Neural cell (in vitro differentiated cells): ENCODE measurements around the gene GCNT3. TPM values are rescaled to one million over a fixed set of nuclear protein-coding genes. Genes with fewer than 3 reads are reported as not detected.

Experiments used
- H2AFZ ChIP-seq: fragments of 200-600, 300-800 bp; sonication (generic), shearing (Covaris generic); 2 replicates; pipeline ENCODE4 v1.6.0; 2014; ENCODE audit warnings: low read depth, mild to moderate bottlenecking, antibody characterized with exemption, low read length, moderate library complexity
- H3F3A ChIP-seq: fragments of 200-600 bp; shearing (Covaris generic); 2 replicates; pipeline ENCODE4 v1.6.1; 2016; ENCODE audit warnings: mild to moderate bottlenecking, moderate library complexity, mixed read lengths, antibody characterized with exemption, low read length; ENCODE audit not compliant: insufficient read depth, poor library complexity, severe bottlenecking
- H3K27ac ChIP-seq: fragments of 200-600, 300-800 bp; sonication (generic), shearing (Covaris generic); 2 replicates; pipeline ENCODE4 v1.5.1; 2014; ENCODE audit warnings: mild to moderate bottlenecking, low read length, moderate library complexity
- H3K27me3 ChIP-seq: fragments of 300-800, 200-600 bp; sonication (generic), shearing (Covaris generic); 2 replicates; pipeline ENCODE4 v1.6.0; 2014; ENCODE audit warnings: mild to moderate bottlenecking, low read depth, low read length, moderate library complexity; ENCODE audit not compliant: insufficient read depth
- H3K36me3 ChIP-seq: fragments of 300-800, 200-600 bp; sonication (generic), shearing (Covaris generic); 2 replicates; pipeline ENCODE4 v1.5.1; 2014; ENCODE audit warnings: mild to moderate bottlenecking, antibody characterized with exemption, low read length, moderate library complexity; ENCODE audit not compliant: insufficient read depth
- H3K4me2 ChIP-seq: fragments of 300-800, 200-600 bp; sonication (generic), shearing (Covaris generic); 2 replicates; pipeline ENCODE4 v1.6.0; 2014; ENCODE audit warnings: mild to moderate bottlenecking, low read length
- H3K4me3 ChIP-seq: fragments of 300-800, 200-600 bp; sonication (generic), shearing (Covaris generic); 2 replicates; pipeline ENCODE4 v1.5.1; 2014; ENCODE audit warnings: mild to moderate bottlenecking, low read length, moderate library complexity
- H3K79me2 ChIP-seq: fragments of 200-600 bp; shearing (Covaris generic); replicated peaks from 2 replicates; pipeline ENCODE4 v1.6.0; 2014; ENCODE audit warnings: mild to moderate bottlenecking, low read length, moderate library complexity; ENCODE audit not compliant: insufficient read depth
- H3K9ac ChIP-seq: fragments of 300-800, 200-600 bp; sonication (generic), shearing (Covaris generic); 2 replicates; pipeline ENCODE4 v1.6.1; 2016; ENCODE audit warnings: mild to moderate bottlenecking, low read length, mixed read lengths
- H3K9me2 ChIP-seq: fragments of 200-600 bp; shearing (Covaris generic); 2 replicates; pipeline ENCODE4 v1.6.1; 2016; ENCODE audit warnings: mild to moderate bottlenecking, low read length, mixed read lengths; ENCODE audit not compliant: insufficient read depth
- H3K9me3 ChIP-seq: fragments of 200-600, 300-800 bp; sonication (generic), shearing (Covaris generic); 2 replicates; pipeline ENCODE4 v1.6.1; 2016; ENCODE audit warnings: mild to moderate bottlenecking, mixed run types, low read length, moderate library complexity, mixed read lengths
- H4K20me1 ChIP-seq: fragments of 200-600 bp; shearing (Covaris generic); 2 replicates; pipeline ENCODE4 v1.6.1; 2016; ENCODE audit warnings: mild to moderate bottlenecking, mixed run types; ENCODE audit not compliant: insufficient read depth
- EP300 ChIP-seq: fragments of 450-650 bp; conservative IDR thresholded peaks from 2 replicates; pipeline ENCODE4 v1.6.1; 2014; ENCODE audit warnings: antibody characterized with exemption, mild to moderate bottlenecking, moderate library complexity; ENCODE audit not compliant: poor library complexity, severe bottlenecking
- MXI1 ChIP-seq: fragments of 450-650 bp; conservative IDR thresholded peaks from 2 replicates; pipeline ENCODE4 v1.6.1; 2014; ENCODE audit warnings: antibody characterized with exemption, mild to moderate bottlenecking; ENCODE audit not compliant: poor library complexity, severe bottlenecking
- POLR2AphosphoS5 ChIP-seq: IDR thresholded peaks from 2 replicates; pipeline ENCODE4 v1.6.1; 2012
- RAD21 ChIP-seq: fragments of 450-650 bp; conservative IDR thresholded peaks from 2 replicates; pipeline ENCODE4 v1.6.1; 2014; ENCODE audit warnings: antibody characterized with exemption, mild to moderate bottlenecking, moderate library complexity
- SMC3 ChIP-seq: fragments of 450-650 bp; conservative IDR thresholded peaks from 2 replicates; pipeline ENCODE4 v1.6.1; 2014; ENCODE audit warnings: antibody characterized with exemption, mild to moderate bottlenecking, moderate library complexity; ENCODE audit not compliant: poor library complexity
- TAF1 ChIP-seq: IDR thresholded peaks from 2 replicates; pipeline ENCODE4 v1.6.1; 2012; ENCODE audit warnings: low read depth
- polyA plus RNA-seq: library from polyadenylated mRNA; depleted of rRNA; stranded (reverse); fragments of >200 nt; gene quantifications from 2 replicates; pipeline ENCODE4 v1.2.3, GENCODE V29; 2014
- TF ChIP-seq, protein P1 (sequence below): IDR thresholded peaks from 2 replicates; pipeline ENCODE4 v1.6.1; 2012; ENCODE audit warnings: borderline replicate concordance
- TF ChIP-seq, protein P2 (sequence below): fragments of 450-650 bp; IDR thresholded peaks from 2 replicates; pipeline ENCODE4 v1.5.1; 2014; ENCODE audit warnings: antibody characterized with exemption, mild to moderate bottlenecking, moderate library complexity; ENCODE audit not compliant: poor library complexity, severe bottlenecking

Gene GCNT3
- polyA plus RNA-seq, 1 donor from 2014 or later = 0.81 TPM

DNA sequence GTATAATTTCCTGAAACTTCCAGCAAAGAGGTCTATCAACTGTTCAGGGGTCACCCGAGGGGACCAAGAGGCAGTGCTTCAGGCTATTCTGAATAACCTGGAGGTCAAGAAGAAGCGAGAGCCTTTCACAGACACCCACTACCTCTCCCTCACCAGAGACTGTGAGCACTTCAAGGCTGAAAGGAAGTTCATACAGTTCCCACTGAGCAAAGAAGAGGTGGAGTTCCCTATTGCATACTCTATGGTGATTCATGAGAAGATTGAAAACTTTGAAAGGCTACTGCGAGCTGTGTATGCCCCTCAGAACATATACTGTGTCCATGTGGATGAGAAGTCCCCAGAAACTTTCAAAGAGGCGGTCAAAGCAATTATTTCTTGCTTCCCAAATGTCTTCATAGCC lies 6.8 kb downstream of the GCNT3 start:
- no peaks in the 10 kb centered on the region for H4K20me1 ChIP-seq
- H3K9me3 ChIP-seq = no peaks in the 10 kb centered on the region
- no peak overlapping the region for H3K4me2 ChIP-seq
- TF ChIP-seq, protein P1, sequence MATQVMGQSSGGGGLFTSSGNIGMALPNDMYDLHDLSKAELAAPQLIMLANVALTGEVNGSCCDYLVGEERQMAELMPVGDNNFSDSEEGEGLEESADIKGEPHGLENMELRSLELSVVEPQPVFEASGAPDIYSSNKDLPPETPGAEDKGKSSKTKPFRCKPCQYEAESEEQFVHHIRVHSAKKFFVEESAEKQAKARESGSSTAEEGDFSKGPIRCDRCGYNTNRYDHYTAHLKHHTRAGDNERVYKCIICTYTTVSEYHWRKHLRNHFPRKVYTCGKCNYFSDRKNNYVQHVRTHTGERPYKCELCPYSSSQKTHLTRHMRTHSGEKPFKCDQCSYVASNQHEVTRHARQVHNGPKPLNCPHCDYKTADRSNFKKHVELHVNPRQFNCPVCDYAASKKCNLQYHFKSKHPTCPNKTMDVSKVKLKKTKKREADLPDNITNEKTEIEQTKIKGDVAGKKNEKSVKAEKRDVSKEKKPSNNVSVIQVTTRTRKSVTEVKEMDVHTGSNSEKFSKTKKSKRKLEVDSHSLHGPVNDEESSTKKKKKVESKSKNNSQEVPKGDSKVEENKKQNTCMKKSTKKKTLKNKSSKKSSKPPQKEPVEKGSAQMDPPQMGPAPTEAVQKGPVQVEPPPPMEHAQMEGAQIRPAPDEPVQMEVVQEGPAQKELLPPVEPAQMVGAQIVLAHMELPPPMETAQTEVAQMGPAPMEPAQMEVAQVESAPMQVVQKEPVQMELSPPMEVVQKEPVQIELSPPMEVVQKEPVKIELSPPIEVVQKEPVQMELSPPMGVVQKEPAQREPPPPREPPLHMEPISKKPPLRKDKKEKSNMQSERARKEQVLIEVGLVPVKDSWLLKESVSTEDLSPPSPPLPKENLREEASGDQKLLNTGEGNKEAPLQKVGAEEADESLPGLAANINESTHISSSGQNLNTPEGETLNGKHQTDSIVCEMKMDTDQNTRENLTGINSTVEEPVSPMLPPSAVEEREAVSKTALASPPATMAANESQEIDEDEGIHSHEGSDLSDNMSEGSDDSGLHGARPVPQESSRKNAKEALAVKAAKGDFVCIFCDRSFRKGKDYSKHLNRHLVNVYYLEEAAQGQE = no peak
- no peak for TF ChIP-seq RAD21
- no peaks in the 10 kb centered on the region for H3K36me3 ChIP-seq
- H3K79me2 ChIP-seq = no peaks in the 10 kb centered on the region
- H2AFZ ChIP-seq = no peak overlapping the region
- no peak overlapping the region for H3K27ac ChIP-seq
- H3K27me3 ChIP-seq = no peaks in the 10 kb centered on the region
- H3K4me3 ChIP-seq = no peak overlapping the region
- H3K9ac ChIP-seq = no peak overlapping the region
- no peaks in the 10 kb centered on the region for H3F3A ChIP-seq
- no peaks in the 10 kb centered on the region for H3K9me2 ChIP-seq

DNA sequence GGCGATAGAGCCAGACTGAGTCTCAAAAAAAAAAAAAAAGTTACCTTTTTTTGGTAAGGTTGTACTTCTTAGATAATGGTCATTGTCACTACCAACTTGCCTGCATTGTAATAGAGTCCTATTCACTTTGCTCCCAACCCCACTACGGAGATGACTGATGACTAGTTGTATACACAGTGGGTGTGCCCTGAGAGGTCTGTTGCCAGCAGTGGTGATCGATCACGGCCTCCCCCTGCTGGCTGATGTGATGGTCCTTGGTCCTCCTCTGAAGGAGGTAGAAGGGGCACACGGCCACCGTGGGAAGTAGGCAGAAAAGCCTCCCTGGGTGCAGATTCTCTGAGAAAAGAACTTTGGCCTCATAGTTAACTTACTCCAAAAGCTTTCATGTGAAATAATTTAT lies 10.7 kb downstream of the GCNT3 start:
- no peaks in the 10 kb centered on the region for H3K79me2 ChIP-seq
- no peaks in the 10 kb centered on the region for H3F3A ChIP-seq

DNA sequence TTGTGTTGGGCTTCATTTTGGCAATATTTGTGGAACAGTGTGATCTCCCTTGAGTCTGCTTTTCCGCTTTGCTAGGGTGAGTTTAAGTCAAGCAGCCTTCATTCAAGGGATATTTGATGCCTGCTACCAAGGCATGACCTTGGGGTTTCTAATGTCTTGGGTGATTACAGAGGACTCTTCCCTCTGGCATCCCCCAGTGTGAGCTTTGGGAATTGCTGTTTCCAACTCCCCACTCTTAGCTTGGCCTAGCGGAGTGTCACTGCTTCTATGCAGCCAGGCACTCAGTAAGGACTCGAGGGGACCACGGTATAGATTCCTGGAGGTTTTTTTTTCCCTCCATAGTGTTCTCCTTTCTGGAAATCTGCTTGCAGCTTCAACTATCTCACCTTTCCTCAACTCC lies 21.1 kb downstream of the GCNT3 start:
- Histone ChIP-seq H4K20me1 (no peaks in the 10 kb centered on the region), H3K9ac (no peak overlapping the region), H3K27me3 (no peaks in the 10 kb centered on the region), H3K9me3 (no peaks in the 10 kb centered on the region), H3K27ac (no peak overlapping the region), H2AFZ (no peak overlapping the region), H3K36me3 (no peaks in the 10 kb centered on the region), H3K4me3 (no peak overlapping the region), H3F3A (no peaks in the 10 kb centered on the region), H3K4me2 (no peak overlapping the region), H3K79me2 (no peaks in the 10 kb centered on the region), H3K9me2 (no peaks in the 10 kb centered on the region)
- TF ChIP-seq POLR2AphosphoS5 = no peak
- TF ChIP-seq, protein P2, sequence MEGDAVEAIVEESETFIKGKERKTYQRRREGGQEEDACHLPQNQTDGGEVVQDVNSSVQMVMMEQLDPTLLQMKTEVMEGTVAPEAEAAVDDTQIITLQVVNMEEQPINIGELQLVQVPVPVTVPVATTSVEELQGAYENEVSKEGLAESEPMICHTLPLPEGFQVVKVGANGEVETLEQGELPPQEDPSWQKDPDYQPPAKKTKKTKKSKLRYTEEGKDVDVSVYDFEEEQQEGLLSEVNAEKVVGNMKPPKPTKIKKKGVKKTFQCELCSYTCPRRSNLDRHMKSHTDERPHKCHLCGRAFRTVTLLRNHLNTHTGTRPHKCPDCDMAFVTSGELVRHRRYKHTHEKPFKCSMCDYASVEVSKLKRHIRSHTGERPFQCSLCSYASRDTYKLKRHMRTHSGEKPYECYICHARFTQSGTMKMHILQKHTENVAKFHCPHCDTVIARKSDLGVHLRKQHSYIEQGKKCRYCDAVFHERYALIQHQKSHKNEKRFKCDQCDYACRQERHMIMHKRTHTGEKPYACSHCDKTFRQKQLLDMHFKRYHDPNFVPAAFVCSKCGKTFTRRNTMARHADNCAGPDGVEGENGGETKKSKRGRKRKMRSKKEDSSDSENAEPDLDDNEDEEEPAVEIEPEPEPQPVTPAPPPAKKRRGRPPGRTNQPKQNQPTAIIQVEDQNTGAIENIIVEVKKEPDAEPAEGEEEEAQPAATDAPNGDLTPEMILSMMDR = peak; percentile 26

More for the DNA sequence above, 10.7 kb downstream of the GCNT3 start:
- H3K27me3 ChIP-seq = no peaks in the 10 kb centered on the region
- no peaks in the 10 kb centered on the region for H3K9me3 ChIP-seq
- H3K4me3 ChIP-seq = no peak overlapping the region
- H3K27ac ChIP-seq = no peak overlapping the region
- no peaks in the 10 kb centered on the region for H3K9me2 ChIP-seq
- no peak for TF ChIP-seq SMC3
- TF ChIP-seq MXI1 = no peak
- TF ChIP-seq EP300 = no peak
- no peak for TF ChIP-seq RAD21
- TF ChIP-seq, protein P1 = no peak
- TF ChIP-seq TAF1 = no peak
- no peaks in the 10 kb centered on the region for H3K36me3 ChIP-seq
- H3K9ac ChIP-seq = no peak overlapping the region
- H2AFZ ChIP-seq = no peak overlapping the region
- H4K20me1 ChIP-seq = no peaks in the 10 kb centered on the region
- H3K4me2 ChIP-seq = no peak overlapping the region
